GM12892 (cell line): ENCODE results near the gene JPH4.

Experiments
- POLR2A ChIP-seq: IDR thresholded peaks from 2 replicates; pipeline ENCODE4 v1.6.1; 2011; ENCODE audit warnings: low read depth, low read length, control low read depth
- TAF1 ChIP-seq: IDR thresholded peaks from 2 replicates; pipeline ENCODE4 v1.6.1; 2011; ENCODE audit warnings: low read depth, mild to moderate bottlenecking, control low read depth, low read length, borderline replicate concordance

GRCh38 chr14:23579311-23579630, 681 bp upstream of the JPH4 start:
- TF ChIP-seq POLR2A = no peak
- no peak for TF ChIP-seq TAF1
